Activated CD4-positive, alpha-beta T cell treated with anti-CD3 and anti-CD28 coated beads, Interleukin-10, Interleukin-2, amounts not matched to agents 100 ng/mL and 50 ng/mL, durations not matched to agents 16 hours and 8 hours (primary cell): ENCODE results near the gene PFKP.
A peak's percentile ranks its signal among the peaks of the same experiment; 100 is the strongest.
"Not testable (repeated sequence)": the region's sequence is repeated elsewhere in the genome, so short reads cannot be mapped to it uniquely, and the experiment has no call there.

Experiments
- DNase-seq: peaks from one replicate; pipeline ENCODE4 v3.0.0-alpha.2; 2020

Gene PFKP

DNA sequence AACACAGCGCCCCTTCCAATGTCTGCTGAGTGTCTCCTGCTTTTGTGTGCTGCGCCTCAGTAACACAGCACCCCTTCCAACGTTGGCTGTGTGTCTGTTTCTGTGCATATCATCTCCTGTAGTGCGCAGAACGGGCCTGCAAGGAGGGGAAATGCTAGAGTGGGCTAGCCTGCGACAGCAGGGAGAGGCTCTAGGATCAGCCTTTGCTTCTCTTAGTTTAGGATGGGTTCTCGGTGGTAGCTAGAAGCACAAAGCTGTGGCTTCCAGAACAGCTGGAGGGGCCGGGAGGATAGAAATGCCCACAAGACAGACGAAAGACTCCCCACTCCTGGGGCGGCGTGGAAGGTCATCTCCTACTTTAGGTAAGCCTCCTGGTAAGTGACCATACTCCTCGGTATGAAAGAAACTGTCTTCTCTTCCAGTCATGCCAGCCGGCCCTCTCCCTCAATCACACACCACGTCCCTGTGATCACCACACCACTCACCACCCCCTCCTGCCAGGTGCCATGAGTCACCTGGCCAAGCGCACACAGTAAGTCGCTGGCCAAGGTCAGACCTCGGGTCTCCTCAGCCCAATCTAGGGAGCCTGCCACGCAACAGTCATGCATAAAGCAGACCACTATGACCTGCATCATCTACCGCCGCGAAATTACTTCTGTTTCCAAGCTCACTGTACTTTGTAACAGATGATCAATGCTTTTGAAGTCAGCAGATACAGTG, 100.4 kb downstream of the PFKP start:
- DNase-seq: no peak

GRCh38 chr10:3169271-3169670, 101.9 kb downstream of the PFKP start:
- DNase-seq: no peak

- DNase-seq: no peak
Measured at GRCh38 chr10:3169673-3170072, 102.3 kb downstream of the PFKP start.

DNA sequence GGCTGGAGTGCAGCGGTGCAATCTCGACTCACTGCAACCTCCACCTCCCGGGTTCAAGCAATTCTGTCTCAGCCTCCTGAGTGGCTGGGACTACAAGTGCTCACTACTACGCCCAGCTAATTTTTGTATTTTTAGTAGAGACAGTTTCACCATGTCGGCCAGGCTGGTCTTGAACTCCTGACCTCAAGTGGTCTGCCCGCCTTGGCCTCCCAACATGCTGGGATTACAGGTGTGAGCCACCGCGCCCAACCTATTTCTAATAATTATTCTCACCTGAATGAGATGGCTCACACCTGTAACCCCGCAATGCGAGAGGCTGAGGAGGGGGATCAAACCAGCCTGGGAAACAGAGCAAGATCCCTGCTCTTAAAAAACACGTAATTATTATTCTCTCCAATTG, 104.1 kb downstream of the PFKP start:
- not testable (repeated sequence) for DNase-seq

DNA sequence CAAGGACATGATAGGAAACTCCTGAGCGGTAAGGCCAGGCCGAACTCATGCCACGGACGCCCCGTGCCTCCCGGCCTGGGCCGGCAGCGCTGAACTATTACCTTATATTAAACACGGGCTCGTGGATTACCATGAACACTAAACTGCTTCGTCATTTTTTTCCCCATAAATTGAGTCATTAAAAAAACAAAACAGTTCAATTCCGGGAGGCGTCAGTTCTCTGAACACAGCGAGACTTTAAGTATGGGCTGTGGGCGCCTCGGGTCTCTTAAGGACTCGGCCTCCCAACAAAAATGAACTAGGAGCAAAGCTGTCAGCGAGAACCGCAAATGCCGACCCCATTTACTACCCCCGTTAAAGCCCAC, 104.7 kb downstream of the PFKP start:
- peak; percentile 48 for DNase-seq

- peak; percentile 99 for DNase-seq
Measured at GRCh38 chr10:3172446-3173170, 105.3 kb downstream of the PFKP start, which contains the start of gene PITRM1. TSS of gene PITRM1 (minus strand) at chr10:3172782. CDS start at chr10:3172772, 10 bp downstream.

- DNase-seq: no peak
Measured at GRCh38 chr10:3173171-3173878, 106.0 kb downstream of the PFKP start.

DNA sequence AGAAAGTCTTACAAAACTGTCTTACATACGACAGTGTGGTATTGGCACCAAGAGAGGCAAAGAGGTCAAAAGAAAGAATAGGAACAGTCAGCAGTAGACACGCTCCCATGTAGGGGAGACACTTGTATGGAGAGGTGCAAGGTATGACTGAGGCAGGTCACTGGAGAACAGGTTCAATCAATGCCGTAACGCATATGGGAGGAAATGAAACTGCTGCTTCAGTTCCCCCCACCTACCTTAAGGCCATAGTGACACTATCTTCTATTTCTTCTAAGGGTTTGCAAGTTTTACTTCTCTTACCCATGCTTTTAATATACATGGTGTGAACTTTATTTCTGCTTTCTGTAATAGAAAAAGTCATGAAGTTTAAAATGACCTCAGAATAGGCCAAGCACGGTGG, 110.7 kb downstream of the PFKP start:
- DNase-seq: no peak

- DNase-seq: no peak
Measured at GRCh38 chr10:3179174-3179573, 111.8 kb downstream of the PFKP start.

DNA sequence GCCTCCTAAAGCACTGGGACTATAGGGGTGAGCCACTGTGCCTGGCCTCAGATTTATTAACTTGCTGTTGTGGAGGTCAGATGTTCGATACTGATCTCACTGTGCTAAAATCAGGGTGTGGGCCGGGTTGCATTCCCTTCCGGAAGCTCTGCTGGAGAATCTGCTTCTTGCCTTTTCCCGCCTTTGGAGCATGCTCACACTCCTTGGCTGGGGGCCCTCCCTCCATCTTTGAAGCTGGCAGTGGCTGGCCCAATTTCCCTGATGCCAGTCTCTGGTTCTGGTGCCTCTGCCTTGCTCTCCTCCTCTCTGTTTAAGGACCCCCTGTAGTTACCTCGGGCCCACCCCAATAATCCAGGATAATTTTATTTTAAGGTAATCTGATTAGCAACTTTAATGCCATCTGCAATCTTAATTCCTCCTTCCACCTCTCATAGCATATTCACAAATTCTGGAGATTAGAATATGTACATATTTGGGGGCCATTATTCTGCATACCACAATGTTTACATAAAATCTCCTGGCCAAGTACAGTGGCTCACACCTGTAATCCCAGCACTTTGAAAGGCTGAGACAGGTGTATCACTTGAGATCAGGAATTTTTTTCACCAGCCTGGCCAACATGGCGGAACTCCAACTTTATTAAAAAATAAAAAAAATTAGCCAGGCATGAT, 113.1 kb downstream of the PFKP start:
- DNase-seq: no peak

GRCh38 chr10:3185386-3185785, 118.0 kb downstream of the PFKP start:
- no peak for DNase-seq

DNA sequence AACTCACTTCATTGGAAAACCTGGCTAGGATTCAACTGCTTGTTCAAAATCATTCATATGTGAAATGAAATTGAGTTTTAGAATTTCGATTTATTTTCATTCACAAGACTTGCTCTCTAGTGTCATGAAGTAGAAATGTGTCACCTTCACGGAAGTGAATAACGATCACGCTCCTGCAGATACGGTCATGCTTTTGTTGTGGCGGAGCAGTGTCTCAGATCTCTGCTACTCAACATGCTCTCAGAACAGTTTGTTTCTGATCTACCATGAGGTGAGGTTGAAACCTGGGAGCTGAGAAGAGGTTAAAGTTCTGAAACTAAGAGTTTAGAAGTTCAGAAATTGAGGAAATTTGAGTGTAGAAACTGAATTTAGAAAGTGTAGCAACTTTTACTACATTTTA, 119.0 kb downstream of the PFKP start:
- DNase-seq: peak; percentile 60
